Mucosa of descending colon (tissue), 3 donors: ENCODE data around the gene TMEM205. TPM values are rescaled to one million over a fixed set of nuclear protein-coding genes. Genes with fewer than 3 reads are reported as not detected.
"Not testable (repeated sequence)": the region's sequence is repeated elsewhere in the genome, so short reads cannot be mapped to it uniquely, and the experiment has no call there.

Experiments used
- ATAC-seq: fragments of 200-7000 bp; cut with Tn5 transposase; one replicate; pipeline ENCODE4 v1.9.1; 2020; ENCODE audit warnings: mild to moderate bottlenecking, moderate library complexity
- DNase-seq, 3 donors: peaks; one replicate each; pipeline ENCODE4 v3.0.0-alpha.2; 2020
- H3K36me3 ChIP-seq: fragments of 200-600 bp; one replicate; pipeline ENCODE4 v1.8.0; 2021; ENCODE audit warnings: low read depth, mild to moderate bottlenecking
- H3K4me1 ChIP-seq: fragments of 200-600 bp; one replicate; pipeline ENCODE4 v1.8.0; 2021; ENCODE audit warnings: low read depth, mild to moderate bottlenecking
- H3K4me3 ChIP-seq: fragments of 200-600 bp; one replicate; pipeline ENCODE4 v1.8.0; 2021; ENCODE audit warnings: mild to moderate bottlenecking
- H3K9me3 ChIP-seq: fragments of 200-600 bp; one replicate; pipeline ENCODE4 v1.8.0; 2021; ENCODE audit warnings: mild to moderate bottlenecking
- intact Hi-C, 2 donors: fragments of 100-400 bp; cut with DNase I in 1 of 2; cut with micrococcal nuclease in 1 of 2; formaldehyde crosslinking; loops; one replicate each; pipeline versions ENCODE4 v1.11.0 to v1.11.1; 2022; cut with DNase I, micrococcal nuclease
- total RNA-seq, 3 donors: library from RNA; stranded (reverse); fragmentation: NEBNext Ultra II Directional in 2 of 3; extraction: Animal tissue kit (Norgen Biotek cat#: 25700) in 2 of 3; gene quantifications; one replicate each; pipeline versions ENCODE4 v1.2.1 to v1.2.4, GENCODE V29; 2021 to 2023
- TF ChIP-seq, protein P1 (sequence below): fragments of 200-600 bp; IDR thresholded peaks from one replicate; pipeline ENCODE4 v1.8.0; 2022; ENCODE audit warnings: antibody characterized with exemption, mild to moderate bottlenecking
- donor health status: DM: no; HTN: no; CAD: no; lungs with moderate emphysema.
- donor health status: DM: no; HTN: no; CAD: no.
- donor health status: DM: no; HTN: yes; CAD: no.

TMEM205 gene
- total RNA-seq, 3 donors from 2014 or later: 37.3 to 61.8 (median 55.7) TPM

DNA sequence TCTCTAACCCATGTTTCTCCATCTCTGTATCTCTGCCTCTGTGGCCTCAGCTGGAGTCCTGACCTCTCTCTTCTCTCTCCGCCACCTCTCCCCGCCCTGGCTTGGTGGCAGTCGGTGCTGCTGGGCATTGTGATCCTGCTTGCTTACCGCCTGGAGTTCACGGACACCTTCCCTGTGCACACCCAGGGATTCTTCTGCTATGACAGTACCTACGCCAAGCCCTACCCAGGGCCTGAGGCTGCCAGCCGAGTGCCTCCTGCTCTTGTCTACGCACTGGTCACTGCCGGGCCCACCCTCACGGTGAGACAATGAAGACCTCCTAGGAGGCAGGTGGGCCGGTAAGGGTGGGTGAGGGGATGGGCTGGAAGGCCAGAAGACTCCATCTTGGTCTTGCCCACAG lies 13.4 kb upstream of the TMEM205 start:
- Histone ChIP-seq H3K36me3 (no peaks in the 10 kb centered on the region), H3K9me3 (no peaks in the 10 kb centered on the region), H3K4me1 (peaks cover 15% of the 10 kb centered on the region), H3K4me3 (no peak overlapping the region)
- TF ChIP-seq, protein P1, sequence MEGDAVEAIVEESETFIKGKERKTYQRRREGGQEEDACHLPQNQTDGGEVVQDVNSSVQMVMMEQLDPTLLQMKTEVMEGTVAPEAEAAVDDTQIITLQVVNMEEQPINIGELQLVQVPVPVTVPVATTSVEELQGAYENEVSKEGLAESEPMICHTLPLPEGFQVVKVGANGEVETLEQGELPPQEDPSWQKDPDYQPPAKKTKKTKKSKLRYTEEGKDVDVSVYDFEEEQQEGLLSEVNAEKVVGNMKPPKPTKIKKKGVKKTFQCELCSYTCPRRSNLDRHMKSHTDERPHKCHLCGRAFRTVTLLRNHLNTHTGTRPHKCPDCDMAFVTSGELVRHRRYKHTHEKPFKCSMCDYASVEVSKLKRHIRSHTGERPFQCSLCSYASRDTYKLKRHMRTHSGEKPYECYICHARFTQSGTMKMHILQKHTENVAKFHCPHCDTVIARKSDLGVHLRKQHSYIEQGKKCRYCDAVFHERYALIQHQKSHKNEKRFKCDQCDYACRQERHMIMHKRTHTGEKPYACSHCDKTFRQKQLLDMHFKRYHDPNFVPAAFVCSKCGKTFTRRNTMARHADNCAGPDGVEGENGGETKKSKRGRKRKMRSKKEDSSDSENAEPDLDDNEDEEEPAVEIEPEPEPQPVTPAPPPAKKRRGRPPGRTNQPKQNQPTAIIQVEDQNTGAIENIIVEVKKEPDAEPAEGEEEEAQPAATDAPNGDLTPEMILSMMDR: no peak
- ATAC-seq: no peak
- intact Hi-C loops: no loop called here
- no peak for DNase-seq

DNA sequence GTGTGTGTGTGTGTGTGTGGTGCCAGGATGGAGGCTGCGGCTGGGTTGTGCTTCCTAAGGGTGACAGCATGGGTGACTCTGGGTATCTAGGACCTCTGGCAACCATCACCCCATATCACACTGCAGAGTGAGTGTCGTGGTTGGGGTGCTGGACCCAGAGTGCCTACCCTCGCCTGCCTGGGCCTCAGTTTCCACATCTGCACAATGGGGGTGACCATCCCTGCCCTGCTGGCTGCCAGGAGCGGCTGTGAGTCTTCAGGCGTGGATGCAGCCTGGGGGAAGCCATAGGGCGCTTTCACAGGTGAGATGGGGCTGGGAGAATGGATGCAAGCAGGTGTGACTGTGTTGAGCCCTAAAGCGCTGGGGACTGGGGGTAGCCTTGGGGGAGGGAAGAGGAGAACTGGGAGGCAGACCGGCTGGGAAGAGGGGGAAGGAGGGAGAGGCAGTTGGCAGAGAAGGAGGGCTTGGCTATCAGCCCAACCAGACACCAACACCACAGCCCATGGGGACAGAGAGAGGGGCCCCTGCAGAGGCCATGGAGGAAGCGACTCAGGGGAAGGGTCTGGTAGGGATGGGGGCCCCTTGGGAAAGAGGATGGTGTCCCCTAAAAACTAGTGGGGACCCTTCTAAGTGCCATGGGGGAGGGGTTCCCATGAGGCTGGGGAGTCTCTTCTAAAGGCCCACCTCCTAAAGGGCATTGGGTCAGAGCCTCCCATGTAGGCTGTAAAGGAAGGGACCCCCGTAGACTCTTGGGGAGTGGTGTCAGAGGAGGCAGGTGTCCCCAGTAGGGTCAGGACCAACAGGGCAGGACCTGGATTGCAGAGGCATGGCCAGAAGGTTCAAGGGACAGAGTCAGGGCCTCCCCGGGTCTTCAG lies 10.8 kb upstream of the TMEM205 start:
- Histone ChIP-seq H3K9me3 (no peaks in the 10 kb centered on the region), H3K36me3 (no peaks in the 10 kb centered on the region), H3K4me1 (peaks cover 10% of the 10 kb centered on the region), H3K4me3 (no peak overlapping the region)
- ATAC-seq (no peak), DNase-seq (no peak)
- intact Hi-C loops: no loop called here
- TF ChIP-seq, protein P1: no peak

DNA sequence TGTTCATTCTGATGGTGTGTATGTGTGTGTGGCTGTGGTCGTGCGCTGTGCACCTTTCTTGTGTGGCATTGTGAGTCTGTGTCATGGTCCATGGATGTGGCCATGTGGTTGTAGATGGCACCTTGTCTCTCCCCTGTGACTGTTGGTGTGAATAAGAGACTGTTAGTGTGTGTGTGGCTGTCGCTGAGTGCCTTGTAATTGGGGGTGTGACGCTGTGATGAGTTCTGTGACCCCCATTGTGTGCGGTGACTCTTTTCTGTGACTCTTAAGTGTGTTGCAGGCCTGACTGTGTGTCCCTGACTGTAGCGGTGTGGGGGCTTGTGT lies 10.0 kb upstream of the TMEM205 start:
- H3K4me3 ChIP-seq: no peak overlapping the region
- peaks cover 3% of the 10 kb centered on the region for H3K4me1 ChIP-seq
- H3K36me3 ChIP-seq: no peaks in the 10 kb centered on the region
- ATAC-seq (no peak), DNase-seq (no peak)
- H3K9me3 ChIP-seq: no peaks in the 10 kb centered on the region
- TF ChIP-seq, protein P1: no peak
- intact Hi-C loops: no loop called here

DNA sequence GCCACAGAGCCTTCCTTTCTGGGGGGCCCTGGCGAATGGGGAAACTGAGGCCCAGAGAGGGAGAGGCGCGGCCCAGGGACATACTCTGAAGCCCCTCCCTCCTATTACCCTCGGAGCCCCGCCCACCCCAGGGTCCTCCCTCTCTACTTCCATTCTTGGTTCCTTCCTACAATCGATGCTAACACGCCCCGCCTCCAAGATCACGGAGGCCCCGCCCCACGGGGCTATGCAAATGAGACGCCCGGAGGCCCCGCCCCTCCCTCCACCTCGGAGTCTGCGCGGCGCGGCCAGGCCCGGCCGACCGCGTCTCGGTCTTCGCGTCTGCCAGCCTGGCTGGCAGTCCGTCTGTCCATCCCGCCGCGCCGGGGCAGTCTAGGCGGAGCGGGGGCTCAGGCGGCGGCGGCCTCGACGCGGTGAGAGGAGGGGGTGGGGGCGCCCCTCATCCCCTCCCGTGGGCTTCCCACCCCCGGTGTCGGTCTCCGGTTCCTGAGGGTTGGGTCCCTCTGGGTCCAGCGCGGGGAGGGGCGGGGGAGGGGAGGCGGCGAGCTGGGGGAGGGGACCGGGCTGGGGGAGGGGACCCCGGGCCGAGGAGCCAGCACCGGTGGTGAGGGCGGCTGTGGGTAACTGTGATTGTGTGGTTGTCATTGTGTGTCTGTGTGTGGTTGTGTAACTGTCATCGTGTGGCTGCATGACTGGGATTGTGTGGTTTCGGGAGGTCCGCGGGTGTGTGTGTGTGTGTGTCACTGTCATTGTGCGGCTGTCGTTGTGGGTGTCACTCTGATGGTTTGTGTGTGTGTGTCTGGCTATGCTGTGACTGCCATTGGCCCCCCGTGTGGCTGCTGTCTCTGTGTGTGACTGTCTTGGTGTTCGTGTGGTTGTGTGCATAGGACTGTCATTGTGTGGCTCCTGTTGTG lies 9.3 kb upstream of the TMEM205 start, which contains the start of gene PLPPR2:
PLPPR2 (plus strand) TSS at position 273 of the 914 bp plus-strand sequence. CDS start 2,242 bp downstream, outside the sequence.
- TF ChIP-seq, protein P1: no peak

DNA sequence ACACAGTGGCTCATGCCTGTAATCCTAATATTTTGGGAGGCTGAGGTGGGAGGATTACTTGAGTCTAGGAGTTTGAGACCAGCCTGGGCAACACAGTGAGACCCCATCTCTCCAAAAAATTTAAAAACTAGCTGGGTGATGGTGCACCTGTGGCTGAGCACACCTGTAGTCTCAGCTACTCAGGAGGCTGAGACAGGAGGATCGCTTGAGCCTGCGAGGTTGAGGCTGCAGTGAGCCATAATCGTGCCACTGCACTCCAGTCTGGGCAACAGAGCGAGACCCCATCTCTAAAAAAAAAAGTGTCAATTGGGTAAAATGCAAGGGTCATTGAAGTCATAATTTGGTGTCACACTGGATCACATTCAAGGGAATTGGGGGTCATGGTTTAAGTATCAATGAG lies 8.0 kb upstream of the TMEM205 start:
- H3K9me3 ChIP-seq, DNase-seq, H3K4me3 ChIP-seq, H3K4me1 ChIP-seq, H3K36me3 ChIP-seq, intact Hi-C loops, ATAC-seq: not testable (repeated sequence)

More for the DNA sequence above, 9.3 kb upstream of the TMEM205 start, which contains the start of gene PLPPR2:
- H3K4me1 ChIP-seq: peaks cover 2% of the 10 kb centered on the region
- H3K4me3 ChIP-seq: peak within 1 kb of the TSS; percentile 14
- H3K36me3 ChIP-seq: no peaks in the 10 kb centered on the region
- intact Hi-C loops: no loop called here
- DNase-seq (peak; percentile 92 to 94 (median 94)), ATAC-seq (peak; percentile 98)
- H3K9me3 ChIP-seq: no peaks in the 10 kb centered on the region
